ENCODE measurements around the gene CASK.
"Not testable (repeated sequence)": the region's sequence is repeated elsewhere in the genome, so short reads cannot be mapped to it uniquely, and the experiment has no call there.

CASK gene

GRCh38 chrX:41515376-41515775, 408.0 kb downstream of the CASK start:
- Histone ChIP-seq H2AFZ (ENCODE audit: low read length) (no peak overlapping the region), H4K20me1 (ENCODE audit: insufficient read depth, low read length) (no peaks in the 10 kb centered on the region), H3K9me3 (replicated peaks; ENCODE audit: insufficient read depth, low read length) (no peaks in the 10 kb centered on the region), H3K79me2 (ENCODE audit: low read length) (no peaks in the 10 kb centered on the region), H3K27ac (ENCODE audit: low read length) (no peak overlapping the region), H3K9ac (ENCODE audit: low read length) (no peak overlapping the region), H3K27me3 (replicated peaks; ENCODE audit: insufficient read depth, low read length) (no peaks in the 10 kb centered on the region), H3K36me3 (replicated peaks; ENCODE audit: insufficient read depth, low read length) (no peaks in the 10 kb centered on the region), H3K4me3 (ENCODE audit: low read length) (no peak overlapping the region), H3K4me1 (ENCODE audit: low read length) (no peaks in the 10 kb centered on the region), H3K9me2 (replicated peaks; ENCODE audit: insufficient read depth, low read length) (no peaks in the 10 kb centered on the region), H3K4me2 (ENCODE audit: low read depth, low read length) (no peak overlapping the region), H3F3A (ENCODE audit: insufficient read depth, low read length) (no peaks in the 10 kb centered on the region)
- DNase-seq = no peak
- no peak for TF ChIP-seq EZH2phosphoT487 (IDR thresholded peaks at IDR 0.05; ENCODE audit: low read length)
- no peak for TF ChIP-seq CTCF (IDR thresholded peaks at IDR 0.05; ENCODE audit: low read length)
- TF ChIP-seq EZH2 (optimal IDR thresholded peaks at IDR 0.05; ENCODE audit: low read depth, low read length) = no peak

- H2AFZ ChIP-seq (ENCODE audit: low read length) = no peak overlapping the region
- DNase-seq = no peak
These were observed 409.2 kb downstream of the CASK start for GRCh38 chrX:41514179-41514578.

GRCh38 chrX:41512853-41513252, 410.5 kb downstream of the CASK start:
- H3K9ac ChIP-seq (ENCODE audit: low read length); H2AFZ ChIP-seq (ENCODE audit: low read length); H3K36me3 ChIP-seq (replicated peaks; ENCODE audit: insufficient read depth, low read length); H3K9me2 ChIP-seq (replicated peaks; ENCODE audit: insufficient read depth, low read length); H3K4me3 ChIP-seq (ENCODE audit: low read length); H3K4me2 ChIP-seq (ENCODE audit: low read depth, low read length); H3K9me3 ChIP-seq (replicated peaks; ENCODE audit: insufficient read depth, low read length); H3K27me3 ChIP-seq (replicated peaks; ENCODE audit: insufficient read depth, low read length); H3K4me1 ChIP-seq (ENCODE audit: low read length); H4K20me1 ChIP-seq (ENCODE audit: insufficient read depth, low read length); H3F3A ChIP-seq (ENCODE audit: insufficient read depth, low read length); H3K27ac ChIP-seq (ENCODE audit: low read length); DNase-seq; H3K79me2 ChIP-seq (ENCODE audit: low read length): not testable (repeated sequence)

More at GRCh38 chrX:41514179-41514578, 409.2 kb downstream of the CASK start:
- H3K9me3 ChIP-seq (replicated peaks; ENCODE audit: insufficient read depth, low read length) = no peaks in the 10 kb centered on the region
- H3K79me2 ChIP-seq (ENCODE audit: low read length) = no peaks in the 10 kb centered on the region
- H3K4me3 ChIP-seq (ENCODE audit: low read length) = no peak overlapping the region
- no peaks in the 10 kb centered on the region for H3F3A ChIP-seq (ENCODE audit: insufficient read depth, low read length)
- H3K9ac ChIP-seq (ENCODE audit: low read length) = no peak overlapping the region
- H3K36me3 ChIP-seq (replicated peaks; ENCODE audit: insufficient read depth, low read length) = no peaks in the 10 kb centered on the region
- H3K9me2 ChIP-seq (replicated peaks; ENCODE audit: insufficient read depth, low read length) = no peaks in the 10 kb centered on the region
- no peaks in the 10 kb centered on the region for H4K20me1 ChIP-seq (ENCODE audit: insufficient read depth, low read length)
- H3K27ac ChIP-seq (ENCODE audit: low read length) = no peak overlapping the region
- no peaks in the 10 kb centered on the region for H3K4me1 ChIP-seq (ENCODE audit: low read length)
- no peaks in the 10 kb centered on the region for H3K27me3 ChIP-seq (replicated peaks; ENCODE audit: insufficient read depth, low read length)
- H3K4me2 ChIP-seq (ENCODE audit: low read depth, low read length) = no peak overlapping the region
- TF ChIP-seq EZH2phosphoT487 (IDR thresholded peaks at IDR 0.05; ENCODE audit: low read length) (no peak), CTCF (IDR thresholded peaks at IDR 0.05; ENCODE audit: low read length) (no peak), EZH2 (optimal IDR thresholded peaks at IDR 0.05; ENCODE audit: low read depth, low read length) (no peak)

- no peak overlapping the region for H3K4me2 ChIP-seq (ENCODE audit: low read depth, low read length)
These were observed 411.0 kb downstream of the CASK start for GRCh38 chrX:41512394-41512793.

More at GRCh38 chrX:41512394-41512793, 411.0 kb downstream of the CASK start:
- Histone ChIP-seq H3F3A (ENCODE audit: insufficient read depth, low read length) (no peaks in the 10 kb centered on the region), H3K9ac (ENCODE audit: low read length) (no peak overlapping the region), H3K4me1 (ENCODE audit: low read length) (no peaks in the 10 kb centered on the region), H3K36me3 (replicated peaks; ENCODE audit: insufficient read depth, low read length) (no peaks in the 10 kb centered on the region), H3K27me3 (replicated peaks; ENCODE audit: insufficient read depth, low read length) (no peaks in the 10 kb centered on the region), H2AFZ (ENCODE audit: low read length) (no peak overlapping the region), H3K27ac (ENCODE audit: low read length) (no peak overlapping the region), H3K79me2 (ENCODE audit: low read length) (no peaks in the 10 kb centered on the region), H3K9me2 (replicated peaks; ENCODE audit: insufficient read depth, low read length) (no peaks in the 10 kb centered on the region), H4K20me1 (ENCODE audit: insufficient read depth, low read length) (no peaks in the 10 kb centered on the region), H3K9me3 (replicated peaks; ENCODE audit: insufficient read depth, low read length) (no peaks in the 10 kb centered on the region), H3K4me3 (ENCODE audit: low read length) (no peak overlapping the region)
- DNase-seq = peak; percentile 16
- TF ChIP-seq EZH2 (optimal IDR thresholded peaks at IDR 0.05; ENCODE audit: low read depth, low read length) (no peak), CTCF (IDR thresholded peaks at IDR 0.05; ENCODE audit: low read length) (no peak), EZH2phosphoT487 (IDR thresholded peaks at IDR 0.05; ENCODE audit: low read length) (no peak)
